Activated CD4-positive, CD25-positive, alpha-beta regulatory T cell (primary cell): ENCODE data around the gene DHRS1.
A peak's percentile ranks its signal among the peaks of the same experiment; 100 is the strongest.
"Not testable (repeated sequence)": the region's sequence is repeated elsewhere in the genome, so short reads cannot be mapped to it uniquely, and the experiment has no call there.

Experiments used
- DNase-seq, 4 experiments: peaks; one replicate each; lab custom pipeline; 2025; lab: John Stamatoyannopoulos, UW

DHRS1 gene

DNA sequence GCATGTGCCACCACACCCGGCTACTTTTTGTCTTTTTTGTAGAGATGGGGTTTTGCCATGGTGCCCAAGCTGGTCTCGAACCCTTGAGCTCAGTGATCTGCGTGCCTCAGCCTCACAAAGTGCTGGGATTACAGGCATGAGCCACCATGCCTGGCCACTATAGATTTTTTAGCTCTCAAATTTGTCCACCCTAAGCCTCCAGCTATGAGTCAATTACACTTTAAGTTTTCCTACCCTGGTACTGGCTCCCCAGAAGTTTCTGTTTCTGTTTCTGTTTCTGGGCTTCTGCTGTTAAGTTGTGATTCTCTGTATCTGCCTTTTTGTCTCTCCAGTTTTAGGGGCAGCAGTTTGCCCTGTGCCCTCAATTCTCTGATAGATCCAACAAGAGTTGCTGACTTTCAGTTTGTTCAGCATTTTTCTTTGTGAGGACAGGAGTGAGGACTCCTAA, 52.8 kb downstream of the DHRS1 start:
- no peak for DNase-seq

- DNase-seq: not testable (repeated sequence)
Measured at GRCh38 chr14:24245350-24245749, 54.2 kb downstream of the DHRS1 start.

DNA sequence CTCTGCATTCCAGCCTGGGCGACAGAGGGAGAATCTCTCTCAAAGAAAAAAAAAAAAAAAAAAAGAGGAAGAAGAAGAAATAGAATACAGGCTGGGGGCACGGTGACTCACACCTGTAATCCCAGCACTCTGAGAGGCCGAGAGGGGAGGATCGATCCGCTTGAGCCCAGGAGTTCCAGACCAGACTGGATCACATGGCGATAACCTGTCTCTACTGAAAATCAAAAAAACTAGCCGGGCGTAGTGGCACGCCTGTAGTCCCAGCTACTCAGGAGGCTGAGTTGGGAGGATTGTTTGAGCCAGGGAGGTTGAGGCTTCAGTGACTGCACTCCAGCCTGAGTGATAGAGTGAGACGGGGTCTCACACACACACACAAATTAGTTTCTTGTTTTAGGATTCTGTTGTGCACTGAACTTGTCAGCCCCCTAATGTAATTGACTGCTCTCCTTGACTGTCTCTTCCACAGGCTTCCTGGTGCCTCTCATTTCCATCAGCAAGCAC, 56.2 kb downstream of the DHRS1 start:
- DNase-seq: no peak

DNA sequence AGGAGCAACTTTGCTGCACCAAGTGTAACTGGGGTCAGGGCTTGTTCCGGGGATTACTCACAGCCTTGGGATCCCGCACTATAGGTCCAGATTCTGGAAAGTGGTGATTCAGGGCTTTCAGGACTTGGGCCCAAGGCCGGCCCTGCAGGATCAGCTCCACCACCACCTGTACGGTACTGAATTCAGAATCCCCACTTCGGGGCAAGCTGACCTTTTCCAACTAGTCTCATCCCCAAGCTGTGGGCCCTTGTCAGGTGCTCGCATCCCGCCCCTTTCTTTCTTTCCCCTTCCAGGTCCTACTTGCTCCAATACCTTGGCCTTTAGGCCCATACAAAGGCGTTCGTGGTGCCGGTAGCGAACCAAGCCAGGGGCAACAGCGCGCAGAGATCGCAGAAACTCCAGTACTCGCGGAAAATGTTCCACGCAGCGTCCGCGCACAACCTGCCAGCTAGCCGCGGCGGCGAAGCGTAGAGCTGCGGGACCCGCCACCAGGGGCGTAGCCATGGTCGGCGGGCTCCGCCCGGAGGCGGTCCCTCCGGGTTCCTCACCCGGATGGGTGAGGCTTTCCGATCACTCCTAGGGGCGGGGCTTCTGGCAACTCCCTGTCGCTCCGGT, 57.6 kb downstream of the DHRS1 start:
- peak; percentile 87 to 93 (median 92) for DNase-seq
